GM12878 (cell line): Measurements from ENCODE around the gene INAFM1. TPM values are rescaled to one million over a fixed set of nuclear protein-coding genes. Genes with fewer than 3 reads are reported as not detected.
A peak's percentile ranks its signal among the peaks of the same experiment; 100 is the strongest.
"Not testable (repeated sequence)": the region's sequence is repeated elsewhere in the genome, so short reads cannot be mapped to it uniquely, and the experiment has no call there.

Experiments
- ATAC-seq: fragments of 200-7000 bp; cut with Tn5 transposase; 3 replicates; pipeline ENCODE4 v1.9.1; 2020; ENCODE audit warnings: mild to moderate bottlenecking, moderate library complexity
- BruUV-seq: library from RNA; stranded (reverse); fragments of 400-500 nt; replicated peaks from 2 replicates; lab custom pipeline; 2021; lab: Mats Ljungman, UMichigan
- CTCF ChIA-PET: fragments of 300-600 bp; sonication (Branson Sonifier 250); formaldehyde crosslinking; extraction: SDS; loops from one replicate; lab custom pipeline; 2021; ENCODE audit warnings: inconsistent platforms; lab: Yijun Ruan, JAX
- POLR2A ChIA-PET: fragments of 350-600 bp; formaldehyde crosslinking; extraction: SDS; loops from one replicate; lab custom pipeline; 2021; ENCODE audit warnings: inconsistent platforms; lab: Charles Lee
- RAD21 ChIA-PET: fragments of 300-600 bp; sonication (Branson Sonifier 250); formaldehyde crosslinking; loops from one replicate; lab custom pipeline; 2023; ENCODE audit warnings: antibody characterized with exemption; ENCODE audit not compliant: unreplicated experiment; lab: Charles Lee
- SMC1A ChIA-PET: fragments of 300-600 bp; sonication (Branson Sonifier 250); formaldehyde crosslinking; loops from one replicate; lab custom pipeline; 2023; ENCODE audit not compliant: unreplicated experiment, uncharacterized antibody; lab: Charles Lee
- DNase-seq: peaks from one replicate; pipeline ENCODE4 v3.0.0-alpha.2; 2011; ENCODE audit warnings: low read depth, low spot score
- FAIRE-seq: peaks from 3 replicates; lab custom pipeline; 2011; peaks lifted over from hg19 to GRCh38; lab: Jason Lieb, UNC
- H2AFZ ChIP-seq: 2 replicates; pipeline ENCODE4 v1.6.0; 2011; ENCODE audit warnings: low read depth, low read length, control low read depth; ENCODE audit not compliant: control insufficient read depth
- H3K27ac ChIP-seq: 2 replicates; pipeline ENCODE4 v1.5.1; 2011; ENCODE audit warnings: control low read depth; ENCODE audit not compliant: control insufficient read depth, insufficient read depth
- H3K27me3 ChIP-seq, 2 experiments: replicated peaks in 1 of 2; 2 replicates each; pipeline versions ENCODE4 v1.6.0 to v1.6.1; 2011; ENCODE audit warnings: low read length in 1 of 2; ENCODE audit not compliant: control insufficient read depth in 2 of 2, insufficient read depth in 2 of 2
- H3K36me3 ChIP-seq, 2 experiments: 2 replicates each; pipeline ENCODE4 v1.5.1; 2011; ENCODE audit warnings: low read length in 1 of 2; ENCODE audit not compliant: control insufficient read depth in 2 of 2, insufficient read depth in 2 of 2
- H3K4me1 ChIP-seq: 2 replicates; pipeline ENCODE4 v1.6.1; 2011; ENCODE audit warnings: mild to moderate bottlenecking, low read length, moderate library complexity, mixed read lengths; ENCODE audit not compliant: control insufficient read depth, insufficient read depth
- H3K4me2 ChIP-seq: 2 replicates; pipeline ENCODE4 v1.6.0; 2011; ENCODE audit warnings: control low read depth; ENCODE audit not compliant: control insufficient read depth, insufficient read depth
- H3K4me3 ChIP-seq: fragments of 200-600 bp; sonication (generic); 2 replicates; pipeline ENCODE4 v1.5.1; 2016
- H3K79me2 ChIP-seq: 2 replicates; pipeline ENCODE4 v1.6.0; 2011; ENCODE audit warnings: low read length; ENCODE audit not compliant: control insufficient read depth, insufficient read depth
- H3K9ac ChIP-seq: 2 replicates; pipeline ENCODE4 v1.8.0; 2011; ENCODE audit warnings: low read length, control low read depth, mixed read lengths; ENCODE audit not compliant: control insufficient read depth, insufficient read depth
- H3K9me3 ChIP-seq: replicated peaks from 3 replicates; pipeline ENCODE4 v1.5.1; 2011; ENCODE audit warnings: mild to moderate bottlenecking, low read length; ENCODE audit not compliant: control insufficient read depth, insufficient read depth
- H4K20me1 ChIP-seq: 2 replicates; pipeline ENCODE4 v1.6.0; 2011; ENCODE audit not compliant: control insufficient read depth, insufficient read depth
- CBFB ChIP-seq: IDR thresholded peaks from 2 replicates; pipeline ENCODE4 v1.6.1; 2016; ENCODE audit warnings: antibody characterized with exemption, low read depth
- CREB1 ChIP-seq: IDR thresholded peaks from 2 replicates; pipeline ENCODE4 v1.6.1; 2012; ENCODE audit warnings: low read depth, mild to moderate bottlenecking, inconsistent platforms
- DPF2 ChIP-seq: fragments of 450-650 bp; IDR thresholded peaks from 2 replicates; pipeline ENCODE4 v1.6.1; 2017; ENCODE audit warnings: mild to moderate bottlenecking
- EED ChIP-seq: sonication (generic); IDR thresholded peaks from 2 replicates; pipeline ENCODE4 v1.6.1; 2016; ENCODE audit warnings: antibody characterized with exemption, low read depth
- ETV6 ChIP-seq, 2 experiments: fragments of 450-650 bp in 1 of 2; IDR thresholded peaks in 1 of 2; conservative IDR thresholded peaks in 1 of 2; 2 replicates each; pipeline ENCODE4 v1.6.1; 2014; ENCODE audit warnings: antibody characterized with exemption in 1 of 2, borderline replicate concordance in 1 of 2, low read depth in 1 of 2, mild to moderate bottlenecking in 1 of 2, moderate library complexity in 1 of 2
- FOXK2 ChIP-seq: fragments of 450-650 bp; IDR thresholded peaks from 2 replicates; pipeline ENCODE4 v1.6.1; 2017; ENCODE audit warnings: mild to moderate bottlenecking, moderate library complexity
- HDGF ChIP-seq: fragments of 450-650 bp; IDR thresholded peaks from 2 replicates; pipeline ENCODE4 v1.6.1; 2016; ENCODE audit warnings: antibody characterized with exemption
- IKZF1 ChIP-seq: fragments of 450-650 bp; conservative IDR thresholded peaks from 2 replicates; pipeline ENCODE4 v1.6.1; 2017; ENCODE audit warnings: antibody characterized with exemption, mild to moderate bottlenecking
- JUNB ChIP-seq: IDR thresholded peaks from 2 replicates; pipeline ENCODE4 v1.6.1; 2016; ENCODE audit warnings: antibody characterized with exemption, mild to moderate bottlenecking
- MEF2A ChIP-seq: IDR thresholded peaks from 2 replicates; pipeline ENCODE4 v1.6.1; 2011; ENCODE audit warnings: low read depth, mild to moderate bottlenecking, low read length, moderate library complexity; ENCODE audit not compliant: insufficient read depth
- MTA3 ChIP-seq: IDR thresholded peaks from 2 replicates; pipeline ENCODE4 v1.6.1; 2012; ENCODE audit warnings: low read length, inconsistent platforms, borderline replicate concordance
- PAX5 ChIP-seq: IDR thresholded peaks from 2 replicates; pipeline ENCODE4 v1.6.1; 2011; ENCODE audit warnings: low read depth, low read length, borderline replicate concordance
- PML ChIP-seq: IDR thresholded peaks from 2 replicates; pipeline ENCODE4 v1.6.1; 2012; ENCODE audit warnings: low read length, inconsistent platforms
- SMARCA5 ChIP-seq: fragments of 450-650 bp; IDR thresholded peaks from 2 replicates; pipeline ENCODE4 v1.6.1; 2017; ENCODE audit warnings: mild to moderate bottlenecking
- SP1 ChIP-seq: IDR thresholded peaks from one replicate; pipeline ENCODE4 v1.6.1; 2011; ENCODE audit warnings: low read depth, low read length
- TCF12 ChIP-seq: IDR thresholded peaks from 2 replicates; pipeline ENCODE4 v1.6.1; 2011; ENCODE audit warnings: low read depth, mild to moderate bottlenecking, low read length
- TCF3 ChIP-seq: IDR thresholded peaks from 2 replicates; pipeline ENCODE4 v1.6.1; 2012; ENCODE audit warnings: low read depth, mild to moderate bottlenecking, low read length, borderline replicate concordance; ENCODE audit not compliant: insufficient read depth
- WGBS: methylation state at CpG from one replicate; pipeline ENCODE4 v1.1.6; 2016; ENCODE audit warnings: low lambda C conversion rate; ENCODE audit not compliant: insufficient replicate concordance, insufficient coverage; ENCODE audit errors: missing lambda C conversion rate; 5-methylcytosine and 5-hydroxymethylcytosine counted together
- in situ Hi-C: fragments of 300-500 bp; cut with MboI; formaldehyde crosslinking; loops from 9 replicates; pipeline ENCODE4 v1.14.3; 2018; ENCODE audit warnings: mixed read lengths
- intact Hi-C: fragments of 100-400 bp; cut with micrococcal nuclease; formaldehyde crosslinking; loops from one replicate; pipeline ENCODE4 v1.14.2; 2022; ENCODE audit not compliant: unreplicated experiment
- polyA plus RNA-seq, 11 experiments: library from polyadenylated mRNA; depleted of rRNA in 4 of 11; unstranded in 6 of 11; stranded (reverse) in 5 of 11; fragments of >200 nt; fragmentation: Nextera tagmentation in 4 of 11; fragmentation: Illumina TruSeq in 1 of 11; extraction: Ambion mirVana in 4 of 11; extraction: Trizol in 1 of 11; gene quantifications; 1 replicate in 1 of 11; 2 replicates in 10 of 11; pipeline versions ENCODE4 v1.2.1 to v1.2.3, GENCODE V29; 2011 to 2016; ENCODE audit warnings: inconsistent platforms in 2 of 11, missing spikeins in 2 of 11, low read depth in 1 of 11
- total RNA-seq, 4 experiments: library from RNA; depleted of rRNA in 3 of 4; stranded (reverse); fragments of >200 nt in 3 of 4; fragmentation: Illumina TruSeq in 1 of 4; extraction: Trizol in 1 of 4; gene quantifications; 2 replicates each; pipeline versions ENCODE4 v1.2.1 to v1.2.3, GENCODE V29; 2013 to 2021
- TF ChIP-seq, protein P1 (sequence below): IDR thresholded peaks from 2 replicates; pipeline ENCODE4 v1.6.1; 2011; ENCODE audit warnings: mild to moderate bottlenecking, low read depth, low read length, moderate library complexity; ENCODE audit not compliant: insufficient replicate concordance
- TF ChIP-seq, protein P2 (sequence below): fragments of 450-650 bp; conservative IDR thresholded peaks from 2 replicates; pipeline ENCODE4 v1.6.1; 2017; ENCODE audit warnings: mild to moderate bottlenecking, moderate library complexity

Gene INAFM1
- total and polyA plus RNA-seq, 10 of the 15 experiments (the other 5 are each of a cell fraction or from before 2014, with no cell fraction given): 0.57 to 6.8 (median 1.1) TPM; not detected in 1

DNA sequence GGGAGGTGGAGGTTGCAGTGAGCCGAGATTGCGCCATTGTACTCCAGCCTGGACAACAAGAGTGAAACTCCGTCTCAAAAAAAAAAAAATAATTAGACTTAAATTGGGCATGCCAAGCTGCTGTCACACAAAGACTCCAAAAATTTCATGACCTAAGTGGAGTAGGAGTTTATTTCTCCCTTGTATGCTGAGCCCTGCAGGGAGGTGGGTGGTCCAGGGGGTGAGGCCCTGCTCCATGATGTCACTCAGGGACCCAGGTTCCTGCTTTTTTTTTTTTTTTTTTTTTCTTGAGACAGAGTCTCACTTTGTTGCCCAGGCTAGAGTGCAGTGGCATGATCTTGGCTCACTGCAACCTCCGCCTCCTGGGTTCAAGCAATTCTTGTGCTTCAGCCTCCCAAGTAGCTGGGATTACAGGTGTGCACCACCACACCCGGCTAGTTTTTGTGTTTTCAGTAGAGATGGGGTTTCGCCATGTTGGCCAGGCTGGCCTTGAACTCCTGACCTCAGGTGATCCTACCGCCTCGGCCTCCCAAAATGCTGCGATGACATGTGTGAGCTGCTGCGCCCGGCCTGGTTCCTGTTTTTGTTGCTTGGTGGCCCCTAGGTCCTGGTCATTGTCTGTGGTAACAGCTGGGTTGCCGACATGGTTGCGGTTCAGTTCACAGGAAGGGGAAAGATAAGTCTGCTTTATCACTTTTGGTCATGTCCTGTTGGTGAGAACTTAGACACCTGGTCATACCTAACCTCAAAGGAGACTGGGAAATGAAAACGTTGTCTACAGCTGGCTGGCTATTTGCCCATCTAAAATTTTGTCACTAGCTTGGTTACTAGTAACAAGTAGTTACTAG is 12.5 kb upstream of the INAFM1 start:
- SMC1A ChIA-PET: interaction anchor here (0.6 to 1.7 kb wide), 4 partner anchors 10 to 52 kb away, joined by 3 to 6 read pairs (median 4); partner anchors contain the start of gene INAFM1
- H2AFZ ChIP-seq, in situ Hi-C loops, H3K4me3 ChIP-seq, H3K79me2 ChIP-seq, H3K9ac ChIP-seq, BruUV-seq, H4K20me1 ChIP-seq, H3K9me3 ChIP-seq, H3K27me3 ChIP-seq: not testable (repeated sequence)
- peak overlapping the region; percentile 11; the same call in 1 of the 2 replicates for H3K4me2 ChIP-seq
- FAIRE-seq: peak; percentile 99
- H3K4me1 ChIP-seq: peaks cover 15% of the 10 kb centered on the region
- RAD21 ChIA-PET: interaction anchor here (0.7 to 0.8 kb wide), 2 partner anchors 12 to 18 kb away, joined by 4 to 5 read pairs; no protein-coding TSS in a partner anchor
- peaks cover 10 to 17% of the 10 kb centered on the region in 2 experiments; a peak in 3 of 4 replicates for H3K36me3 ChIP-seq
- DNase-seq: peak; percentile 93
- POLR2A ChIA-PET: interaction anchor here (0.6 to 2.6 kb wide), 5 partner anchors 10 to 1357 kb away, joined by 3 to 22 read pairs (median 4); partner anchors contain the start of genes INAFM1 and RPL18
- intact Hi-C loops: loop anchor here (1.0 kb wide), 1 partner anchor 11 kb away; no protein-coding TSS in a partner anchor
- CTCF ChIA-PET: interaction anchor here (0.6 to 2.4 kb wide), 8 partner anchors 10 to 249 kb away, joined by 3 to 13 read pairs (median 3); partner anchors contain the start of gene INAFM1
- 26% methylated on average over 13 of the region's 14 CpGs for WGBS
- ATAC-seq: peak; percentile 96
- H3K27ac ChIP-seq: peak overlapping the region; percentile 38
- TF ChIP-seq CBFB (peak; percentile 91), PML (0 out of 2 replicates have a peak, but pooled peaks have one; percentile 34), ETV6 (conservative IDR thresholded peaks at IDR 0.05 in 1 of 2, IDR thresholded peaks at IDR 0.05 in 1 of 2; ENCODE audit: borderline replicate concordance in 1 of 2, low read depth in 1 of 2) (peak in 1 of 2 experiments; percentile 82; a peak in 2 of 4 replicates), FOXK2 (peak; percentile 49; the same call in 1 of the 2 replicates), SMARCA5 (peak; percentile 62), IKZF1 (peak; percentile 79), SP1 (peak; percentile 25), CREB1 (peak; percentile 70), JUNB (peak; percentile 21; the same call in 1 of the 2 replicates), HDGF (peak; percentile 68), TCF12 (peak; percentile 98), DPF2 (peak; percentile 86), PAX5 (peak; percentile 91), EED (peak; percentile 47; the same call in 1 of the 2 replicates), MEF2A (0 out of 2 replicates have a peak, but pooled peaks have one; percentile 21), TCF3 (peak; percentile 96), MTA3 (peak; percentile 64; the same call in 1 of the 2 replicates)
- TF ChIP-seq, protein P1, sequence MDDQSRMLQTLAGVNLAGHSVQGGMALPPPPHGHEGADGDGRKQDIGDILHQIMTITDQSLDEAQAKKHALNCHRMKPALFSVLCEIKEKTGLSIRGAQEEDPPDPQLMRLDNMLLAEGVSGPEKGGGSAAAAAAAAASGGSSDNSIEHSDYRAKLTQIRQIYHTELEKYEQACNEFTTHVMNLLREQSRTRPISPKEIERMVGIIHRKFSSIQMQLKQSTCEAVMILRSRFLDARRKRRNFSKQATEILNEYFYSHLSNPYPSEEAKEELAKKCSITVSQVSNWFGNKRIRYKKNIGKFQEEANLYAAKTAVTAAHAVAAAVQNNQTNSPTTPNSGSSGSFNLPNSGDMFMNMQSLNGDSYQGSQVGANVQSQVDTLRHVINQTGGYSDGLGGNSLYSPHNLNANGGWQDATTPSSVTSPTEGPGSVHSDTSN: peak; percentile 37
- TF ChIP-seq, protein P2, sequence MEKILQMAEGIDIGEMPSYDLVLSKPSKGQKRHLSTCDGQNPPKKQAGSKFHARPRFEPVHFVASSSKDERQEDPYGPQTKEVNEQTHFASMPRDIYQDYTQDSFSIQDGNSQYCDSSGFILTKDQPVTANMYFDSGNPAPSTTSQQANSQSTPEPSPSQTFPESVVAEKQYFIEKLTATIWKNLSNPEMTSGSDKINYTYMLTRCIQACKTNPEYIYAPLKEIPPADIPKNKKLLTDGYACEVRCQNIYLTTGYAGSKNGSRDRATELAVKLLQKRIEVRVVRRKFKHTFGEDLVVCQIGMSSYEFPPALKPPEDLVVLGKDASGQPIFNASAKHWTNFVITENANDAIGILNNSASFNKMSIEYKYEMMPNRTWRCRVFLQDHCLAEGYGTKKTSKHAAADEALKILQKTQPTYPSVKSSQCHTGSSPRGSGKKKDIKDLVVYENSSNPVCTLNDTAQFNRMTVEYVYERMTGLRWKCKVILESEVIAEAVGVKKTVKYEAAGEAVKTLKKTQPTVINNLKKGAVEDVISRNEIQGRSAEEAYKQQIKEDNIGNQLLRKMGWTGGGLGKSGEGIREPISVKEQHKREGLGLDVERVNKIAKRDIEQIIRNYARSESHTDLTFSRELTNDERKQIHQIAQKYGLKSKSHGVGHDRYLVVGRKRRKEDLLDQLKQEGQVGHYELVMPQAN: peak; percentile 56; the same call in 1 of the 2 replicates
